ENCODE measurements around the gene DRGX. TPM values are rescaled to one million over a fixed set of nuclear protein-coding genes. Genes with fewer than 3 reads are reported as not detected.

Gene DRGX
- total and polyA plus RNA-seq, 2 donors (not counting 1 experiment from before 2014, with no cell fraction given), result not detected

- Histone ChIP-seq H3K4me3 (ENCODE audit: control extremely low read depth in 1 of 5, extremely low read depth in 1 of 5, insufficient read depth in 1 of 5, low read depth in 2 of 5, low read length in 4 of 5) (no peak overlapping the region), H3K27me3 (replicated peaks in 1 of 4; ENCODE audit: control extremely low read depth in 1 of 4, control insufficient read depth in 3 of 4, insufficient read depth in 4 of 4, low read length in 3 of 4) (peaks cover 0 to 10% (median 3%) of the 10 kb centered on the region in 4 experiments), H3K4me1 (ENCODE audit: control insufficient read depth in 2 of 2, insufficient read depth in 2 of 2, low read length in 2 of 2) (no peaks in the 10 kb centered on the region), H3K36me3 (replicated peaks in 1 of 2; ENCODE audit: control extremely low read depth in 1 of 2, control insufficient read depth in 1 of 2, extremely low read depth in 1 of 2, insufficient read depth in 2 of 2, low read length in 1 of 2) (no peaks in the 10 kb centered on the region), H2AFZ (ENCODE audit: insufficient read depth, low read depth, low read length, poor library complexity, severe bottlenecking) (no peak overlapping the region), H4K20me1 (ENCODE audit: control insufficient read depth, insufficient read depth, low read length, poor library complexity, severe bottlenecking) (no peaks in the 10 kb centered on the region), H3K27ac (ENCODE audit: low read length in 2 of 2) (no peak overlapping the region), H3K9ac (ENCODE audit: low read length) (no peak overlapping the region), H3K4me2 (replicated peaks; ENCODE audit: low read depth, low read length, poor library complexity, severe bottlenecking) (no peak overlapping the region), H3K79me2 (ENCODE audit: control insufficient read depth, insufficient read depth, low read length) (no peaks in the 10 kb centered on the region), H3K9me3 (ENCODE audit: control extremely low read depth in 1 of 3, control insufficient read depth in 2 of 3, insufficient read depth in 1 of 3, low read length in 2 of 3) (no peaks in the 10 kb centered on the region)
- CTCF ChIA-PET, result interaction anchor here (0.6 to 3.0 kb wide), 19 partner anchors 8 to 750 kb away, joined by 3 to 31 read pairs (median 4); partner anchors contain the start of gene ERCC6
- WGBS (ENCODE audit: insufficient coverage), result 6% methylated on average over 2 of the region's 2 CpGs
- intact Hi-C loops (cut with micrococcal nuclease), result loop anchor here (1.0 kb wide), 1 partner anchor 112 kb away; no protein-coding TSS in a partner anchor
- POLR2A ChIA-PET, result no interaction called here
- no peak overlapping the region for H3K27ac Mint-ChIP-seq
- H3K27me3 Mint-ChIP-seq, result peaks cover 52% of the 10 kb centered on the region
- no peaks in the 10 kb centered on the region for H3K9me3 Mint-ChIP-seq (ENCODE audit: insufficient read depth)
- TF ChIP-seq CTCF (IDR thresholded peaks at IDR 0.05), result peak; percentile 77
- TF ChIP-seq EZH2 (IDR thresholded peaks at IDR 0.05; ENCODE audit: borderline replicate concordance, insufficient read depth, low read depth, low read length, poor library complexity, severe bottlenecking), result no peak
- ATAC-seq (ENCODE audit: low read depth), result peak; percentile 33
- H3K4me1 Mint-ChIP-seq, result no peaks in the 10 kb centered on the region
- no peak overlapping the region for H3K4me3 Mint-ChIP-seq
- DNase-seq, result peak; percentile 62
These were observed 11.8 kb upstream of the DRGX start for GRCh38 chr10:49407552-49408137.

GRCh38 chr10:49407151-49407550, 11.3 kb upstream of the DRGX start:
- DNase-seq, result no peak
- no peaks in the 10 kb centered on the region for H3K4me1 ChIP-seq (ENCODE audit: control insufficient read depth in 2 of 2, insufficient read depth in 2 of 2, low read length in 2 of 2)
- Mint-ChIP-seq H3K27ac (no peak overlapping the region), H3K4me1 (no peaks in the 10 kb centered on the region), H3K27me3 (peaks cover 48% of the 10 kb centered on the region), H3K4me3 (no peak overlapping the region), H3K9me3 (ENCODE audit: insufficient read depth) (no peaks in the 10 kb centered on the region)
- H3K79me2 ChIP-seq (ENCODE audit: control insufficient read depth, insufficient read depth, low read length), result no peaks in the 10 kb centered on the region
- CTCF ChIA-PET, result interaction anchor here (0.9 to 3.0 kb wide), 16 partner anchors 8 to 749 kb away, joined by 3 to 31 read pairs (median 4); partner anchors contain the start of gene ERCC6
- no peak overlapping the region for H3K4me3 ChIP-seq (ENCODE audit: control extremely low read depth in 1 of 5, extremely low read depth in 1 of 5, insufficient read depth in 1 of 5, low read depth in 2 of 5, low read length in 4 of 5)
- no peak overlapping the region for H3K9ac ChIP-seq (ENCODE audit: low read length)
- peaks cover 0 to 9% (median 3%) of the 10 kb centered on the region in 4 experiments for H3K27me3 ChIP-seq (replicated peaks in 1 of 4; ENCODE audit: control extremely low read depth in 1 of 4, control insufficient read depth in 3 of 4, insufficient read depth in 4 of 4, low read length in 3 of 4)
- no peak overlapping the region for H2AFZ ChIP-seq (ENCODE audit: insufficient read depth, low read depth, low read length, poor library complexity, severe bottlenecking)
- H3K9me3 ChIP-seq (ENCODE audit: control extremely low read depth in 1 of 3, control insufficient read depth in 2 of 3, insufficient read depth in 1 of 3, low read length in 2 of 3), result no peaks in the 10 kb centered on the region
- no peaks in the 10 kb centered on the region for H4K20me1 ChIP-seq (ENCODE audit: control insufficient read depth, insufficient read depth, low read length, poor library complexity, severe bottlenecking)
- TF ChIP-seq CTCF (IDR thresholded peaks at IDR 0.05), result no peak
- TF ChIP-seq EZH2 (IDR thresholded peaks at IDR 0.05; ENCODE audit: borderline replicate concordance, insufficient read depth, low read depth, low read length, poor library complexity, severe bottlenecking), result no peak
- H3K4me2 ChIP-seq (replicated peaks; ENCODE audit: low read depth, low read length, poor library complexity, severe bottlenecking), result no peak overlapping the region
- no peaks in the 10 kb centered on the region for H3K36me3 ChIP-seq (replicated peaks in 1 of 2; ENCODE audit: control extremely low read depth in 1 of 2, control insufficient read depth in 1 of 2, extremely low read depth in 1 of 2, insufficient read depth in 2 of 2, low read length in 1 of 2)
- no peak overlapping the region for H3K27ac ChIP-seq (ENCODE audit: low read length in 2 of 2)
- 90% methylated on average over 3 of the region's 5 CpGs for WGBS (ENCODE audit: insufficient coverage)
- POLR2A ChIA-PET, result no interaction called here
- intact Hi-C loops (cut with micrococcal nuclease), result loop anchor here (1.0 kb wide), 1 partner anchor 112 kb away; no protein-coding TSS in a partner anchor
- ATAC-seq (ENCODE audit: low read depth), result no peak

All from B cell (primary cell).